B cell (primary cell): ENCODE data around the gene TIAM1. TPM values are rescaled to one million over a fixed set of nuclear protein-coding genes. Genes with fewer than 3 reads are reported as not detected.

Source experiments
- ATAC-seq: fragments of 200-7000 bp; cut with Tn5 transposase; one replicate; pipeline ENCODE4 v1.10.0; 2021; ENCODE audit warnings: low read depth, mild to moderate bottlenecking, moderate number of reproducible peaks, moderate library complexity
- CTCF ChIA-PET: fragments of 350-600 bp; sonication (Branson Sonifier 250); formaldehyde crosslinking; loops from one replicate; lab custom pipeline; 2021; ENCODE audit warnings: antibody characterized with exemption, inconsistent platforms; lab: Charles Lee
- POLR2A ChIA-PET: fragments of 350-600 bp; sonication (Branson Sonifier 250); formaldehyde crosslinking; loops from one replicate; lab custom pipeline; 2021; ENCODE audit warnings: antibody characterized with exemption; lab: Charles Lee
- DNase-seq: peaks from one replicate; pipeline ENCODE4 v3.0.0; 2013
- H2AFZ ChIP-seq: 2 replicates; pipeline ENCODE4 v1.6.1; 2012; ENCODE audit warnings: mild to moderate bottlenecking, low read depth, low read length; ENCODE audit not compliant: insufficient read depth, poor library complexity, severe bottlenecking
- H3K27ac ChIP-seq, 2 donors: 1 replicate in 1 of 2; 2 replicates in 1 of 2; pipeline ENCODE4 v1.5.1; 2012 to 2013; ENCODE audit warnings: low read length in 2 of 2, mild to moderate bottlenecking in 2 of 2, moderate library complexity in 1 of 2
- H3K27me3 ChIP-seq, 4 experiments: fragments of 200-600 bp in 1 of 4; sonication (generic) in 1 of 4; replicated peaks in 1 of 4; 1 replicate in 2 of 4; 2 replicates in 2 of 4; pipeline versions ENCODE4 v1.6.1 to v1.7.0; 2013 to 2016; ENCODE audit warnings: low read length in 3 of 4, mild to moderate bottlenecking in 2 of 4, mixed read lengths in 1 of 4, moderate library complexity in 1 of 4; ENCODE audit not compliant: insufficient read depth in 4 of 4, control insufficient read depth in 3 of 4; ENCODE audit errors: control extremely low read depth in 1 of 4
- H3K36me3 ChIP-seq, 2 experiments: replicated peaks in 1 of 2; 1 replicate in 1 of 2; 2 replicates in 1 of 2; pipeline versions ENCODE4 v1.6.1 to v1.7.1; 2013; ENCODE audit warnings: low read length in 1 of 2; ENCODE audit not compliant: insufficient read depth in 2 of 2, control insufficient read depth in 1 of 2; ENCODE audit errors: control extremely low read depth in 1 of 2, extremely low read depth in 1 of 2
- H3K4me1 ChIP-seq, 2 donors: fragments of 200-600 bp in 1 of 2; sonication (generic) in 1 of 2; 1 replicate in 1 of 2; 2 replicates in 1 of 2; pipeline versions ENCODE4 v1.5.1 to v1.6.1; 2013 to 2017; ENCODE audit warnings: low read length in 2 of 2; ENCODE audit not compliant: control insufficient read depth in 2 of 2, insufficient read depth in 2 of 2
- H3K4me2 ChIP-seq: replicated peaks from 2 replicates; pipeline ENCODE3; 2012; ENCODE audit warnings: mild to moderate bottlenecking, low read depth, low read length; ENCODE audit not compliant: poor library complexity, severe bottlenecking
- H3K4me3 ChIP-seq, 5 experiments: fragments of 200-600 bp in 1 of 5; sonication (generic) in 1 of 5; 1 replicate in 3 of 5; 2 replicates in 2 of 5; pipeline versions ENCODE4 v1.5.1 to v1.7.0; 2011 to 2016; ENCODE audit warnings: low read length in 4 of 5, mild to moderate bottlenecking in 4 of 5, low read depth in 2 of 5, control low read depth in 1 of 5, moderate library complexity in 1 of 5; ENCODE audit not compliant: insufficient read depth in 1 of 5; ENCODE audit errors: control extremely low read depth in 1 of 5, extremely low read depth in 1 of 5
- H3K79me2 ChIP-seq: fragments of 200-600 bp; sonication (generic); one replicate; pipeline ENCODE4 v1.6.0; 2016; ENCODE audit warnings: low read length; ENCODE audit not compliant: control insufficient read depth, insufficient read depth
- H3K9ac ChIP-seq: fragments of 200-600 bp; sonication (generic); 2 replicates; pipeline ENCODE4 v1.6.1; 2017; ENCODE audit warnings: mild to moderate bottlenecking, low read length, moderate library complexity
- H3K9me3 ChIP-seq, 3 donors: one replicate each; pipeline versions ENCODE4 v1.6.1 to v1.7.1; 2013; ENCODE audit warnings: low read length in 2 of 3; ENCODE audit not compliant: control insufficient read depth in 2 of 3, insufficient read depth in 1 of 3; ENCODE audit errors: control extremely low read depth in 1 of 3
- H4K20me1 ChIP-seq: 2 replicates; pipeline ENCODE4 v1.6.0; 2012; ENCODE audit warnings: mild to moderate bottlenecking, low read length; ENCODE audit not compliant: insufficient read depth, control insufficient read depth, poor library complexity, severe bottlenecking
- H3K27ac Mint-ChIP-seq: one replicate; pipeline ENCODE4 v1.8.0; 2021; ENCODE audit warnings: mixed read lengths
- H3K27me3 Mint-ChIP-seq: one replicate; pipeline ENCODE4 v1.8.0; 2021; ENCODE audit warnings: mixed read lengths
- H3K4me1 Mint-ChIP-seq: one replicate; pipeline ENCODE4 v1.8.0; 2021; ENCODE audit warnings: mixed read lengths
- H3K4me3 Mint-ChIP-seq: one replicate; pipeline ENCODE4 v1.8.0; 2021; ENCODE audit warnings: mixed read lengths
- H3K9me3 Mint-ChIP-seq: one replicate; pipeline ENCODE4 v1.8.0; 2022; ENCODE audit warnings: mixed read lengths; ENCODE audit not compliant: insufficient read depth
- CTCF ChIP-seq: fragments of 200-600 bp; IDR thresholded peaks from one replicate; pipeline ENCODE4 v1.8.0; 2022; ENCODE audit warnings: antibody characterized with exemption, mild to moderate bottlenecking
- EZH2 ChIP-seq: IDR thresholded peaks from 2 replicates; pipeline ENCODE4 v1.6.1; 2012; ENCODE audit warnings: borderline replicate concordance, low read depth, mild to moderate bottlenecking, moderate library complexity, low read length; ENCODE audit not compliant: insufficient read depth, poor library complexity, severe bottlenecking
- WGBS: methylation state at CpG from one replicate; pipeline ENCODE4 v1.1.5; 2013; ENCODE audit warnings: missing lambda C conversion rate; ENCODE audit not compliant: insufficient coverage; 5-methylcytosine and 5-hydroxymethylcytosine counted together
- intact Hi-C: fragments of 100-400 bp; cut with micrococcal nuclease; formaldehyde crosslinking; loops from one replicate; pipeline ENCODE4 v1.10.0; 2022
- polyA plus RNA-seq: library from polyadenylated mRNA; depleted of rRNA; stranded (reverse); fragments of >200 nt; gene quantifications from 2 replicates; pipeline ENCODE4 v1.2.3, GENCODE V29; 2012
- total RNA-seq, 2 donors: library from RNA; stranded (reverse); fragments of 120-200 nt in 1 of 2; gene quantifications; 1 replicate in 1 of 2; 2 replicates in 1 of 2; pipeline versions ENCODE4 v1.2.3 to v1.2.4, GENCODE V29; 2013 to 2022

The TIAM1 gene
- total and polyA plus RNA-seq, 2 donors (not counting 1 experiment from before 2014, with no cell fraction given), result 0.51 to 1.0 TPM

GRCh38 chr21:31151156-31152045, 192.7 kb downstream of the TIAM1 start:
- no peaks in the 10 kb centered on the region for H3K27me3 Mint-ChIP-seq
- no peak for DNase-seq
- no peaks in the 10 kb centered on the region for H3K4me1 ChIP-seq
- no peak for ATAC-seq
- no peak overlapping the region for H3K27ac Mint-ChIP-seq
- peaks cover 0 to 9% (median 7%) of the 10 kb centered on the region in 3 donors for H3K9me3 ChIP-seq
- H3K27ac ChIP-seq, result no peak overlapping the region
- H3K4me1 Mint-ChIP-seq, result no peaks in the 10 kb centered on the region
- ChIA-PET POLR2A (no interaction called here), CTCF (no interaction called here)
- H3K9ac ChIP-seq, result no peak overlapping the region
- no peak overlapping the region for H3K4me3 ChIP-seq
- peaks cover 3% of the 10 kb centered on the region for H3K9me3 Mint-ChIP-seq
- 100% methylated on average over 2 of the region's 7 CpGs for WGBS
- no peak for TF ChIP-seq EZH2
- TF ChIP-seq CTCF, result no peak
- no peaks in the 10 kb centered on the region for H3K27me3 ChIP-seq
- H3K36me3 ChIP-seq, result no peaks in the 10 kb centered on the region
- no peaks in the 10 kb centered on the region for H3K79me2 ChIP-seq
- intact Hi-C loops, result no loop called here
- no peak overlapping the region for H2AFZ ChIP-seq
- H3K4me2 ChIP-seq, result no peak overlapping the region
- H3K4me3 Mint-ChIP-seq, result no peak overlapping the region
- H4K20me1 ChIP-seq, result no peaks in the 10 kb centered on the region

GRCh38 chr21:31145274-31145673, 198.8 kb downstream of the TIAM1 start:
- Histone ChIP-seq H3K4me2 (no peak overlapping the region), H2AFZ (no peak overlapping the region), H3K27ac (no peak overlapping the region), H3K36me3 (no peaks in the 10 kb centered on the region), H3K9ac (no peak overlapping the region), H3K4me3 (no peak overlapping the region), H3K4me1 (no peaks in the 10 kb centered on the region), H3K9me3 (no peaks in the 10 kb centered on the region), H3K79me2 (no peaks in the 10 kb centered on the region), H3K27me3 (no peaks in the 10 kb centered on the region), H4K20me1 (no peaks in the 10 kb centered on the region)
- TF ChIP-seq CTCF, result no peak
- TF ChIP-seq EZH2, result no peak
- Mint-ChIP-seq H3K4me1 (no peaks in the 10 kb centered on the region), H3K27me3 (no peaks in the 10 kb centered on the region), H3K9me3 (no peaks in the 10 kb centered on the region), H3K4me3 (no peak overlapping the region), H3K27ac (no peak overlapping the region)
- WGBS, result 100% methylated on average over 2 of the region's 3 CpGs
- ChIA-PET CTCF (no interaction called here), POLR2A (no interaction called here)
- DNase-seq (no peak), ATAC-seq (no peak)
- intact Hi-C loops, result no loop called here
